SK-N-MC (cell line): ENCODE results near the gene NUP107.

Experiments
- EZH2 ChIP-seq: fragments of 200-600 bp; sonication (generic); IDR thresholded peaks from one replicate; pipeline ENCODE4 v1.6.1; 2017; ENCODE audit warnings: antibody characterized with exemption
- FOXP2 ChIP-seq: optimal IDR thresholded peaks from 2 replicates; pipeline ENCODE3; 2011; ENCODE audit warnings: mild to moderate bottlenecking, moderate library complexity; ENCODE audit not compliant: insufficient read depth; ENCODE audit errors: extremely low read length, control extremely low read depth
- POLR2AphosphoS5 ChIP-seq: IDR thresholded peaks from 2 replicates; pipeline ENCODE4 v1.6.1; 2012; ENCODE audit warnings: mild to moderate bottlenecking, low read depth, low read length, borderline replicate concordance

DNA sequence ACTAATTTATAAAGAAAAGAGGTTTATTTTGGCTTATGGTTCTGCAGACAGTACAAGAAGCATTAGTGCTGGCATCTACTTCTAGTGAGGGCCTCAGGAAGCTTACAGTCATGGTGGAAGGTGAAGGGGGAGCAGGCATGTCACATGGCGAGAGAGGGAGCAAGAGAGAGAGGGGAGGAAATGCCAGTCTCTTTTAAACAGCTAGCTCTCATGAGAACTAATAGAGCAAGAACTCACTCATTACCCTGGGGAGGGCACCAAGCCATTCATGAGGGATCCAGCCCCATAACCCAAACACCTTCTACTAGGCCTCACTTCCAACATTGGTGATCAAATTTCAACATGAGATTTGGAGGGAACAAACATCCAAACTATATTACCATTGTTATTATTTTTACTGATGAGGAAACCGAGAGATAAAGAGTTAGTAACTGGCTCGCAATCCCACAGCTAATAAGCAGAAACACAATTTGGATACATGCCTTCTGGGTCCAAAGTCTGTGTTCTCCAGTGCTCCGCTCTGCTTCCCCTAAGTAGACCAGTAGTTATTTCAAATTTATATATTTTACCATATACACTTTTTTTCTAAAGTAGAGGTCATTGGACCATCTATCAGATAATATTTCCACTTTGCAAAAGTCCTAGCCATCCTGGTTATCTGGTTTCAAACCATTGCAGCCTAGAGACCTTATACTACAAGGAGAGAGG, 68.9 kb downstream of the NUP107 start:
- TF ChIP-seq EZH2 (no peak), POLR2AphosphoS5 (no peak), FOXP2 (no peak)
